Endothelial cell of umbilical vein (primary cell): Measurements from ENCODE around the gene CHSY3. TPM values are rescaled to one million over a fixed set of nuclear protein-coding genes. Genes with fewer than 3 reads are reported as not detected.

ENCODE experiments used
- BruUV-seq: library from RNA; stranded (reverse); fragments of 400-500 nt; replicated peaks from 2 replicates; lab custom pipeline; 2021; lab: Mats Ljungman, UMichigan
- CTCF ChIA-PET: fragments of 300-600, 350-600 bp; sonication (Branson Sonifier 250); formaldehyde crosslinking; loops from one replicate; lab custom pipeline; 2021; ENCODE audit warnings: antibody characterized with exemption, inconsistent platforms; lab: Charles Lee
- POLR2A ChIA-PET: fragments of 300-600, 350-600 bp; sonication (Branson Sonifier 250); formaldehyde crosslinking; loops from one replicate; lab custom pipeline; 2021; ENCODE audit warnings: antibody characterized with exemption, inconsistent platforms; lab: Charles Lee
- DNase-seq: peaks from one replicate; pipeline ENCODE4 v3.0.0-alpha.2; 2011; ENCODE audit warnings: low read depth, low spot score
- FAIRE-seq: peaks from 2 replicates; lab custom pipeline; 2011; peaks lifted over from hg19 to GRCh38; lab: Jason Lieb, UNC
- H2AFZ ChIP-seq: 2 replicates; pipeline ENCODE4 v1.6.0; 2012; ENCODE audit warnings: low read depth, low read length, control low read depth, inconsistent platforms
- H3K27ac ChIP-seq: 2 replicates; pipeline ENCODE4 v1.5.1; 2011; ENCODE audit warnings: low read depth, mild to moderate bottlenecking, control low read depth, low read length, moderate library complexity; ENCODE audit not compliant: insufficient read depth
- H3K27me3 ChIP-seq, 2 experiments: 2 replicates each; pipeline versions ENCODE4 v1.6.0 to v1.6.1; 2011; ENCODE audit warnings: low read length in 2 of 2, mixed read lengths in 1 of 2; ENCODE audit not compliant: control insufficient read depth in 2 of 2, insufficient read depth in 2 of 2
- H3K36me3 ChIP-seq, 2 experiments: 2 replicates in 1 of 2; 3 replicates in 1 of 2; pipeline ENCODE4 v1.5.1; 2011; ENCODE audit warnings: low read length in 2 of 2, mild to moderate bottlenecking in 1 of 2, moderate library complexity in 1 of 2; ENCODE audit not compliant: control insufficient read depth in 2 of 2, insufficient read depth in 2 of 2; ENCODE audit errors: extremely low read depth in 1 of 2
- H3K4me1 ChIP-seq: 3 replicates; pipeline ENCODE4 v1.5.1; 2011; ENCODE audit warnings: mild to moderate bottlenecking, low read length; ENCODE audit not compliant: control insufficient read depth, insufficient read depth; ENCODE audit errors: extremely low read depth
- H3K4me2 ChIP-seq: 2 replicates; pipeline ENCODE4 v1.6.1; 2011; ENCODE audit warnings: low read length, control low read depth, mixed read lengths; ENCODE audit not compliant: insufficient read depth
- H3K4me3 ChIP-seq, 3 experiments: fragments of 200-600 bp in 1 of 3; sonication (generic), shearing (Covaris generic) in 1 of 3; replicated peaks in 1 of 3; 2 replicates each; pipeline ENCODE4 v1.5.1; 2011 to 2016; ENCODE audit warnings: control low read depth in 3 of 3, low read length in 3 of 3, mild to moderate bottlenecking in 2 of 3, inconsistent platforms in 1 of 3, low read depth in 1 of 3, moderate library complexity in 1 of 3; ENCODE audit not compliant: insufficient read depth in 1 of 3
- H3K79me2 ChIP-seq: 2 replicates; pipeline ENCODE4 v1.6.0; 2012; ENCODE audit warnings: low read length, inconsistent platforms; ENCODE audit not compliant: control insufficient read depth, insufficient read depth
- H3K9ac ChIP-seq: replicated peaks from 2 replicates; pipeline ENCODE3; 2011; ENCODE audit warnings: low read length, control low read depth; ENCODE audit not compliant: insufficient read depth; ENCODE audit errors: extremely low read depth
- H3K9me1 ChIP-seq: replicated peaks from 3 replicates; pipeline ENCODE4 v1.6.0; 2011; ENCODE audit warnings: mild to moderate bottlenecking, low read length; ENCODE audit not compliant: control insufficient read depth, insufficient read depth; ENCODE audit errors: extremely low read depth
- H3K9me3 ChIP-seq: replicated peaks from 2 replicates; pipeline ENCODE4 v1.5.1; 2012; ENCODE audit warnings: low read length, inconsistent platforms; ENCODE audit not compliant: control insufficient read depth, insufficient read depth
- H4K20me1 ChIP-seq: replicated peaks from 2 replicates; pipeline ENCODE3; 2011; ENCODE audit warnings: mild to moderate bottlenecking, low read length; ENCODE audit not compliant: control insufficient read depth, insufficient read depth; ENCODE audit errors: extremely low read depth
- CTCF ChIP-seq, 2 donors: IDR thresholded peaks; 1 replicate in 1 of 2; 2 replicates in 1 of 2; pipeline ENCODE4 v1.5.1; 2011; ENCODE audit warnings: low read length in 2 of 2, mild to moderate bottlenecking in 2 of 2, moderate library complexity in 2 of 2, control low read depth in 1 of 2, inconsistent platforms in 1 of 2, low read depth in 1 of 2; ENCODE audit not compliant: insufficient read depth in 1 of 2; ENCODE audit errors: extremely low read depth in 1 of 2
- EZH2 ChIP-seq: IDR thresholded peaks from 2 replicates; pipeline ENCODE4 v1.6.1; 2012; ENCODE audit warnings: borderline replicate concordance, low read depth, mild to moderate bottlenecking, moderate library complexity, low read length, inconsistent platforms; ENCODE audit not compliant: severe bottlenecking
- FOS ChIP-seq: IDR thresholded peaks from 2 replicates; pipeline ENCODE4 v1.6.1; 2011; ENCODE audit warnings: mild to moderate bottlenecking, low read length, moderate library complexity, borderline replicate concordance; ENCODE audit not compliant: insufficient read depth
- GATA2 ChIP-seq: IDR thresholded peaks from 2 replicates; pipeline ENCODE4 v1.7.0; 2011; ENCODE audit warnings: low read depth, mild to moderate bottlenecking, moderate library complexity, mixed read lengths, low read length; ENCODE audit not compliant: insufficient read length, insufficient read depth
- JUN ChIP-seq: IDR thresholded peaks from 2 replicates; pipeline ENCODE4 v1.6.1; 2011; ENCODE audit warnings: borderline replicate concordance, low read depth; ENCODE audit not compliant: insufficient read length, insufficient read depth
- MAX ChIP-seq: IDR thresholded peaks from 2 replicates; pipeline ENCODE4 v1.6.1; 2011; ENCODE audit not compliant: insufficient read depth, insufficient read length
- MYC ChIP-seq: IDR thresholded peaks from one replicate; pipeline ENCODE4 v1.6.1; 2011; ENCODE audit warnings: mild to moderate bottlenecking, low read depth, low read length
- POLR2A ChIP-seq: IDR thresholded peaks from 2 replicates; pipeline ENCODE4 v1.6.1; 2012; ENCODE audit warnings: low read depth, mild to moderate bottlenecking, control low read depth, low read length
- POLR2AphosphoS5 ChIP-seq: IDR thresholded peaks from 2 replicates; pipeline ENCODE4 v1.6.1; 2012; ENCODE audit warnings: low read depth, mild to moderate bottlenecking, control low read depth, low read length, moderate library complexity; ENCODE audit not compliant: insufficient read depth
- dilution Hi-C: fragments of 300-500 bp; cut with MboI; formaldehyde crosslinking; loops from one replicate; pipeline ENCODE4 v1.15.0; 2019; ENCODE audit warnings: low sequenced_read_pairs; ENCODE audit not compliant: extremely low pct_ligation_motif_present
- intact Hi-C: fragments of 100-400 bp; cut with micrococcal nuclease; formaldehyde crosslinking; loops from one replicate; pipeline ENCODE4 v1.10.0; 2022
- polyA plus RNA-seq, 4 experiments: library from polyadenylated mRNA; depleted of rRNA in 3 of 4; stranded (reverse) in 3 of 4; unstranded in 1 of 4; fragments of >200 nt; gene quantifications; 2 replicates each; pipeline versions ENCODE4 v1.2.1 to v1.2.3, GENCODE V29; 2011 to 2012; ENCODE audit warnings: missing spikeins in 1 of 4
- total RNA-seq: library from RNA; stranded (reverse); gene quantifications from 2 replicates; pipeline ENCODE4 v1.2.3, GENCODE V29; 2021

The CHSY3 gene
- total and polyA plus RNA-seq, 2 donors (not counting 3 experiments of a cell fraction or from before 2014, with no cell fraction given) = 2.2 to 8.4 TPM

- Histone ChIP-seq H3K9ac (no peak overlapping the region), H3K27me3 (no peaks in the 10 kb centered on the region), H3K27ac (no peak overlapping the region), H3K4me1 (no peaks in the 10 kb centered on the region), H3K9me1 (no peaks in the 10 kb centered on the region), H3K36me3 (no peaks in the 10 kb centered on the region), H4K20me1 (no peaks in the 10 kb centered on the region), H3K4me3 (no peak overlapping the region), H3K9me3 (no peaks in the 10 kb centered on the region), H2AFZ (no peak overlapping the region), H3K4me2 (no peak overlapping the region), H3K79me2 (no peaks in the 10 kb centered on the region)
- intact Hi-C loops (no loop called here), dilution Hi-C loops (no loop called here)
- ChIA-PET POLR2A (no interaction called here), CTCF (interaction anchor here (1.1 kb wide), 1 partner anchor 29 kb away, joined by 3 read pairs; no protein-coding TSS in a partner anchor)
- DNase-seq = no peak
- no TSS peak for BruUV-seq
- TF ChIP-seq POLR2A (no peak), EZH2 (no peak), JUN (no peak), CTCF (IDR thresholded peaks at IDR 0.05; ENCODE audit: extremely low read depth in 1 of 2, insufficient read depth in 1 of 2, low read depth in 1 of 2, low read length in 2 of 2) (no peak), MAX (no peak), POLR2AphosphoS5 (no peak), FOS (no peak), MYC (no peak), GATA2 (no peak)
- FAIRE-seq = peak; percentile 58
Observed at GRCh38 chr5:130112246-130112645, 208.0 kb downstream of the CHSY3 start.
